Ascending aorta (tissue), 2 donors: Measurements from ENCODE around the gene CHRNE. TPM values are rescaled to one million over a fixed set of nuclear protein-coding genes. Genes with fewer than 3 reads are reported as not detected.
A peak's percentile ranks its signal among the peaks of the same experiment; 100 is the strongest.

Experiments used
- DNase-seq, 2 donors: peaks; one replicate each; pipeline ENCODE4 v3.0.0-alpha.2; 2019; ENCODE audit warnings: low spot score in 2 of 2
- H3K27ac ChIP-seq, 2 donors: fragments of 200-600 bp; sonication (generic); one replicate each; pipeline ENCODE4 v1.5.1; 2016 to 2017; ENCODE audit warnings: mild to moderate bottlenecking in 1 of 2
- H3K27me3 ChIP-seq: fragments of 200-600 bp; sonication (generic); one replicate; pipeline ENCODE4 v1.5.1; 2017
- H3K36me3 ChIP-seq, 2 donors: fragments of 200-600 bp; sonication (generic); one replicate each; pipeline ENCODE4 v1.5.1; 2016
- H3K4me1 ChIP-seq, 2 donors: fragments of 200-600 bp; sonication (generic); one replicate each; pipeline ENCODE4 v1.5.1; 2016 to 2017; ENCODE audit warnings: mild to moderate bottlenecking in 1 of 2
- H3K4me3 ChIP-seq, 2 donors: fragments of 200-600 bp; sonication (generic); one replicate each; pipeline ENCODE4 v1.5.1; 2016 to 2017; ENCODE audit warnings: mild to moderate bottlenecking in 1 of 2
- H3K9me3 ChIP-seq, 2 donors: fragments of 200-600 bp; sonication (generic); one replicate each; pipeline ENCODE4 v1.5.1; 2016
- CTCF ChIP-seq, 3 experiments: fragments of 200-600 bp in 2 of 3; fragments of 450-650 bp in 1 of 3; sonication (generic) in 2 of 3; IDR thresholded peaks; one replicate each; pipeline ENCODE4 v1.5.1; 2016 to 2019; ENCODE audit warnings: antibody characterized with exemption in 3 of 3, mild to moderate bottlenecking in 1 of 3, moderate library complexity in 1 of 3
- intact Hi-C: fragments of 100-400 bp; cut with DNase I; formaldehyde crosslinking; loops from one replicate; pipeline ENCODE4 v1.15.1; 2023
- total RNA-seq: library from RNA; depleted of rRNA; stranded (reverse); fragments of >200 nt; gene quantifications from one replicate; pipeline ENCODE4 v1.1.0, GENCODE V29; 2016

CHRNE gene
- total RNA-seq, 1 donor from 2014 or later, result not detected

- no peak for TF ChIP-seq CTCF (IDR thresholded peaks at IDR 0.05)
- intact Hi-C loops, result loop anchor here (2.0 kb wide), 1 partner anchor 35 kb away; the partner anchor contains the start of gene CHRNE
- H3K36me3 ChIP-seq, result peaks cover 21 to 34% of the 10 kb centered on the region in 2 donors
- H3K4me1 ChIP-seq, result peaks cover 11 to 22% of the 10 kb centered on the region in 2 donors
- H3K27me3 ChIP-seq, result no peaks in the 10 kb centered on the region
- peak overlapping the region in 1 of 2 donors; percentile 92 for H3K27ac ChIP-seq
- no peaks in the 10 kb centered on the region for H3K9me3 ChIP-seq
- no peak overlapping the region for H3K4me3 ChIP-seq
- DNase-seq, result no peak
These were observed 35.2 kb upstream of the CHRNE start for GRCh38 chr17:4938069-4938491.

GRCh38 chr17:4937553-4937952, 34.7 kb upstream of the CHRNE start:
- no peak for DNase-seq
- peaks cover 11 to 22% of the 10 kb centered on the region in 2 donors for H3K4me1 ChIP-seq
- H3K4me3 ChIP-seq, result no peak overlapping the region
- intact Hi-C loops, result no loop called here
- no peak overlapping the region for H3K27ac ChIP-seq
- peaks cover 18 to 29% of the 10 kb centered on the region in 2 donors for H3K36me3 ChIP-seq
- H3K9me3 ChIP-seq, result no peaks in the 10 kb centered on the region
- H3K27me3 ChIP-seq, result no peaks in the 10 kb centered on the region
- TF ChIP-seq CTCF (IDR thresholded peaks at IDR 0.05), result no peak

GRCh38 chr17:4936436-4936835, 33.5 kb upstream of the CHRNE start:
- intact Hi-C loops, result no loop called here
- Histone ChIP-seq H3K4me3 (no peak overlapping the region), H3K27ac (no peak overlapping the region), H3K36me3 (peaks cover 18 to 20% of the 10 kb centered on the region in 2 donors), H3K9me3 (no peaks in the 10 kb centered on the region), H3K27me3 (no peaks in the 10 kb centered on the region), H3K4me1 (peaks cover 11 to 15% of the 10 kb centered on the region in 2 donors)
- TF ChIP-seq CTCF (IDR thresholded peaks at IDR 0.05), result no peak
- no peak for DNase-seq

GRCh38 chr17:4935650-4936049, 32.8 kb upstream of the CHRNE start:
- peaks cover 18 to 20% of the 10 kb centered on the region in 2 donors for H3K36me3 ChIP-seq
- intact Hi-C loops, result no loop called here
- no peak for DNase-seq

GRCh38 chr17:4934173-4934979, 31.5 kb upstream of the CHRNE start:
- intact Hi-C loops, result no loop called here
- no peaks in the 10 kb centered on the region for H3K27me3 ChIP-seq
- DNase-seq, result no peak
- H3K36me3 ChIP-seq, result peaks cover 18 to 20% of the 10 kb centered on the region in 2 donors
- H3K4me1 ChIP-seq, result peaks cover 4 to 9% of the 10 kb centered on the region in 2 donors
- peak overlapping the region in 1 of 2 donors; percentile 5 for H3K27ac ChIP-seq
- H3K9me3 ChIP-seq, result no peaks in the 10 kb centered on the region
- TF ChIP-seq CTCF (IDR thresholded peaks at IDR 0.05), result no peak
- no peak overlapping the region for H3K4me3 ChIP-seq

More at GRCh38 chr17:4935650-4936049, 32.8 kb upstream of the CHRNE start:
- Histone ChIP-seq H3K27me3 (no peaks in the 10 kb centered on the region), H3K9me3 (no peaks in the 10 kb centered on the region), H3K4me1 (peaks cover 4 to 9% of the 10 kb centered on the region in 2 donors), H3K27ac (no peak overlapping the region), H3K4me3 (no peak overlapping the region)
- TF ChIP-seq CTCF (IDR thresholded peaks at IDR 0.05), result no peak
